ENCODE results near the gene ITGA1.

DNA sequence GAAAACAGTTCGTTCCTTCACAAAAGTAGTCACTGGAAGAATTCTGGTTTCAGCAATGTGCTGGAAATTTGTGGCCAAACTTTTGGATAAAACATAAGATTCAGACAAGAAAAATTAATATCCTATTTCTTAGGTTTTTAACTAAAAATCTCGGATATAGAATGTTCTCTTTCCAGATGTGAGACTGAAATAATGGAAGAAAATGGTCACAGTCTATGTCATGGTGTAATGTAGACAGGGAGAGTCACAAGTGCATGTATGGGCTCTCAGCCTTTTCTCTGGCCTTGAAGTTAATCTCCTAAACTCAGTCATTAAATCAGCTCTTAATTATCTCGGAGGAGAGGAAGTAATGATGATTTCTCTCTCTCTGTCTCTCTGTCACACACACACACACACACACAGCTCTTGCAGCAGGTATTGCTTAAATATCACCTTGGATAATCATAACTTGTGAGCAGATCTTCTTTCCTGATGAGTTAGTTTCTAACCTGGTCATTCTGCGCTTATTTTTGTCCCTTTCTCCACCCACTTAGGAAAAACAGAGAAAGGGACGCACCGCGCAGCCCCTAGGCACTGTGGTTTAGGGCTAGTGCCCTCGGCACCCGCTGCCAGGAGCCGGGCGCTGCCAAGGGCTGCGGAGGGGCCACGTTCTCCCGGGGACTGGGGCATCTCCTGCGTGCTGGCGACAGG lies 200.8 kb downstream of the ITGA1 start:
- TF ChIP-seq CTCF (IDR thresholded peaks at IDR 0.05) = no peak
- no peak for TF ChIP-seq POLR2A (IDR thresholded peaks at IDR 0.05)
